ENCODE measurements around the gene CNN2.

DNA sequence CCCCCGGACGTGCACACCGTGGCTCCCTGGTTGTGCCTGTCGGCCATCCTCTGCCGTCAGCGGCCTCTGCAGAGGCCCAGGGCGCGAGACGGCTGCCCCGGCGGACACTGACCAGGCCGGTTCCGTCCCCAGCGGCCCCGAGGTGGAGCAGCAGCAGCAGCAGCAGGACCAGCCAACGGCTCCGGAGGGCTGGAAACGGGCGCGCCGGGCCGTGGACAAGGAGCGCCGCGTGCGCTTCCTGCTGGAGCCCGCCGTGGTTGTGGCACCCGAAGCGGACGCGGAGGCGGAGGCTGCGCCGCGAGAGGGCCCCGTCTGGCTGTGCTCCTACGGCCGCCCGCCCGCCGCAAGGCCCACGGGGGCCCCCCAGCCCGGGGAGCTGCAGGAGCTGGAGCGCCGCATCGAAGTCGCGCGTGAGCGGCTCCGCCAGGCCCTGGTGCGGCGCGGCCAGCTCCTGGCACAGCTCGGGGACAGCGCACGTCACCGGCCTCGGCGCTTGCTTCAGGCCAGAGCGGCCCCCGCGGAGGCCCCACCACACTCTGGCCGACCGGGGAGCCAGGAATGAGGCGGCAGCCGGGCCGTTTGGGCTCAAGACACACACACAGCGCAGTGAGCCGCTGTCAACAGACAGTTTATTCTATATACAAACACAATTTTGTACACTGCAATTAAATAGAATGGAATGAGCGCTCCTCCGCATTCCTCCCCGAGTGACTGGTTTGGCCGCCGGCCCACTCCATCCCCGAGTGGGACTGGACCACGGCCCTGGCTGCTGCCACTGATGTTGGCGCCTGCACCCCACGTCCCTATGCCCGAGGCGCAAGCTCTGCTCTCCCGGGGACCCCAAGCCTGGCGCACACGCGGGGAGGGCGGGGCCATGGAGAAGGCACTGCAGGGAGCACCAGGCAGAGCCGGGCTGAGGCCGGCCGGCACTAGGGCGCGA is 17.1 kb upstream of the CNN2 start:
- no peak for TF ChIP-seq GATA3 (IDR thresholded peaks at IDR 0.05; ENCODE audit: low read depth, low read length)
- TF ChIP-seq GATA2 (IDR thresholded peaks at IDR 0.05; ENCODE audit: low read depth, low read length): no peak
